Activated CD4-positive, CD25-positive, alpha-beta regulatory T cell treated with anti-CD3 and anti-CD28 coated beads, Interleukin-2, amount 50 U/mL, for 16 hours (primary cell): ENCODE data around the gene SYNE2.
"Not testable (repeated sequence)": the region's sequence is repeated elsewhere in the genome, so short reads cannot be mapped to it uniquely, and the experiment has no call there.

ENCODE experiments used
- DNase-seq: peaks from one replicate; pipeline ENCODE4 v3.0.0-alpha.2; 2020; ENCODE audit warnings: low read depth, low spot score

SYNE2 gene

GRCh38 chr14:64012003-64012402 lies 159.2 kb downstream of the SYNE2 start:
- DNase-seq = no peak

- no peak for DNase-seq
These were observed 159.9 kb downstream of the SYNE2 start for GRCh38 chr14:64012720-64013119.

GRCh38 chr14:64025479-64025878 lies 172.7 kb downstream of the SYNE2 start:
- DNase-seq = no peak

GRCh38 chr14:64026600-64026999 lies 173.8 kb downstream of the SYNE2 start:
- DNase-seq = no peak

- no peak for DNase-seq
These were observed 182.3 kb downstream of the SYNE2 start for GRCh38 chr14:64035143-64035542.

- DNase-seq = not testable (repeated sequence)
These were observed 185.3 kb downstream of the SYNE2 start for GRCh38 chr14:64037869-64038745.

- no peak for DNase-seq
These were observed 186.2 kb downstream of the SYNE2 start for GRCh38 chr14:64038841-64039542.

- no peak for DNase-seq
These were observed 187.2 kb downstream of the SYNE2 start for GRCh38 chr14:64040044-64040443.

- DNase-seq = not testable (repeated sequence)
These were observed 190.5 kb downstream of the SYNE2 start for GRCh38 chr14:64043296-64043695.

GRCh38 chr14:64045091-64045490 lies 192.3 kb downstream of the SYNE2 start:
- DNase-seq = no peak

- DNase-seq = no peak
These were observed 197.0 kb downstream of the SYNE2 start for GRCh38 chr14:64049616-64050381.

GRCh38 chr14:64053694-64054669 lies 201.2 kb downstream of the SYNE2 start:
- DNase-seq = no peak

GRCh38 chr14:64059454-64060198 lies 206.8 kb downstream of the SYNE2 start:
- DNase-seq = no peak

- no peak for DNase-seq
These were observed 207.4 kb downstream of the SYNE2 start for GRCh38 chr14:64060199-64060545.

GRCh38 chr14:64060648-64061096 lies 207.9 kb downstream of the SYNE2 start:
- DNase-seq = no peak

GRCh38 chr14:64061115-64061514 lies 208.3 kb downstream of the SYNE2 start:
- DNase-seq = no peak

- no peak for DNase-seq
These were observed 208.9 kb downstream of the SYNE2 start for GRCh38 chr14:64061706-64062105.

GRCh38 chr14:64062381-64063115 lies 209.7 kb downstream of the SYNE2 start:
- no peak for DNase-seq

GRCh38 chr14:64064447-64064846 lies 211.6 kb downstream of the SYNE2 start:
- DNase-seq = no peak
